MM.1S (cell line): ENCODE data around the gene ZFHX3.

Experiments used
- DNase-seq: peaks from one replicate; pipeline ENCODE4 v3.0.0-alpha.2; 2015
- H2AFZ ChIP-seq: fragments of 300-600 bp; sonication (generic); 2 replicates; pipeline ENCODE4 v1.6.0; 2016; ENCODE audit warnings: antibody characterized with exemption, low read length
- H3F3A ChIP-seq: fragments of 300-600 bp; sonication (generic); 2 replicates; pipeline ENCODE4 v1.6.1; 2016; ENCODE audit warnings: mild to moderate bottlenecking, antibody characterized with exemption, low read length, moderate library complexity, mixed read lengths; ENCODE audit not compliant: insufficient read depth
- H3K27ac ChIP-seq: fragments of 300-600 bp; sonication (generic); 2 replicates; pipeline ENCODE4 v1.5.1; 2016; ENCODE audit warnings: mild to moderate bottlenecking, low read length
- H3K27me3 ChIP-seq: fragments of 300-600 bp; sonication (generic); replicated peaks from 2 replicates; pipeline ENCODE4 v1.6.0; 2016; ENCODE audit warnings: low read length; ENCODE audit not compliant: insufficient read depth
- H3K36me3 ChIP-seq: fragments of 300-600 bp; sonication (generic); replicated peaks from 2 replicates; pipeline ENCODE4 v1.6.1; 2016; ENCODE audit warnings: mild to moderate bottlenecking, low read length, mixed read lengths; ENCODE audit not compliant: insufficient read depth
- H3K4me1 ChIP-seq: fragments of 300-600 bp; sonication (generic); 2 replicates; pipeline ENCODE4 v1.6.1; 2016; ENCODE audit warnings: low read length, mixed read lengths
- H3K4me2 ChIP-seq: fragments of 300-600 bp; sonication (generic); 2 replicates; pipeline ENCODE4 v1.6.0; 2016; ENCODE audit warnings: low read depth, low read length
- H3K4me3 ChIP-seq: fragments of 300-600 bp; sonication (generic); 2 replicates; pipeline ENCODE4 v1.5.1; 2016; ENCODE audit warnings: low read length, mixed read lengths
- H3K79me2 ChIP-seq: fragments of 300-600 bp; sonication (generic); 2 replicates; pipeline ENCODE4 v1.6.1; 2016; ENCODE audit warnings: mixed run types, low read length, mixed read lengths
- H3K9ac ChIP-seq: fragments of 300-600 bp; sonication (generic); 2 replicates; pipeline ENCODE4 v1.6.1; 2016; ENCODE audit warnings: low read length, mixed read lengths
- H3K9me2 ChIP-seq: fragments of 300-600 bp; sonication (generic); replicated peaks from 2 replicates; pipeline ENCODE4 v1.6.1; 2016; ENCODE audit warnings: mild to moderate bottlenecking, low read length, mixed read lengths; ENCODE audit not compliant: insufficient read depth
- H3K9me3 ChIP-seq: fragments of 300-600 bp; sonication (generic); replicated peaks from 2 replicates; pipeline ENCODE4 v1.6.1; 2016; ENCODE audit warnings: mild to moderate bottlenecking, low read length, mixed read lengths; ENCODE audit not compliant: insufficient read depth
- H4K20me1 ChIP-seq: fragments of 300-600 bp; sonication (generic); 2 replicates; pipeline ENCODE4 v1.6.1; 2016; ENCODE audit warnings: mild to moderate bottlenecking, low read length, moderate library complexity, mixed read lengths; ENCODE audit not compliant: insufficient read depth
- EZH2 ChIP-seq: fragments of 300-600 bp; sonication (generic); optimal IDR thresholded peaks from 2 replicates; pipeline ENCODE3; 2017; ENCODE audit warnings: low read depth, mild to moderate bottlenecking, antibody characterized with exemption, low read length, mixed read lengths
- EZH2phosphoT487 ChIP-seq: fragments of 300-600 bp; sonication (generic); IDR thresholded peaks from 2 replicates; pipeline ENCODE4 v1.6.1; 2018; ENCODE audit warnings: antibody characterized with exemption, low read length
- TF ChIP-seq, protein P1 (sequence below): fragments of 300-600 bp; sonication (generic); IDR thresholded peaks from 2 replicates; pipeline ENCODE4 v1.5.1; 2016; ENCODE audit warnings: antibody characterized with exemption, low read length, mixed read lengths

Gene ZFHX3

DNA sequence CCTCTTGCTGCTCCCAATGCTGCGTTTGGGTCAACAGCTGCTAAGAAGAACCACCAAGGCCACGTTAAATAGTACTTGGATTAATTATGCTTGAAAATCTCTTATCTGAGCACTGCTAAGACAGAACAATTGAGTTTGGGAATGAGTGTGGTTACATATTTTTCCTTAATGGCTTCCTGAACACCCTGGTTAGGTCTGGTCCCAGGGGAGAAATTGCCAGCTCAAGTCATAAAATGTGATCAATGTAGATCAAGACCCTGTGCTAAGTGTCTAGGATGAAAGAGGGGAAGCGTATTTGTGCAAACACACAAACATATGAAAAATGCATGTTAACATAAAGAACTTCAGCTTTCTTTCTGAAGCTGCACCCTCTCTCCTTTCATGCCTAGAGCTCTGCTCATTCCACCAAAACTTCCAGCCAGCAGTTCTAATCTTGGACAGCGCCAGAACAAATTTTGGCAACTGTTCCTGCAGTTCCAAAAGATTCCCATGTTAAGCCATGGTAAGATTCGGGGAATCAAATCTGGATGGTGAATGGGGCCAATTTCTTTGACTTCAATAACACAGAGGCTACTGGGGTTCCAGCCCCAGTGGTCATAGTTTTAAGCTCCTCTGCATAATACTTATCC lies 72.0 kb downstream of the ZFHX3 start:
- Histone ChIP-seq H2AFZ (no peak overlapping the region), H3K79me2 (no peaks in the 10 kb centered on the region), H3K27me3 (no peaks in the 10 kb centered on the region), H3K9ac (no peak overlapping the region), H3K4me1 (no peaks in the 10 kb centered on the region), H4K20me1 (no peaks in the 10 kb centered on the region), H3F3A (no peaks in the 10 kb centered on the region), H3K9me2 (no peaks in the 10 kb centered on the region), H3K4me3 (no peak overlapping the region), H3K4me2 (no peak overlapping the region), H3K27ac (no peak overlapping the region), H3K9me3 (no peaks in the 10 kb centered on the region), H3K36me3 (no peaks in the 10 kb centered on the region)
- TF ChIP-seq EZH2, result no peak
- no peak for TF ChIP-seq EZH2phosphoT487
- TF ChIP-seq, protein P1, sequence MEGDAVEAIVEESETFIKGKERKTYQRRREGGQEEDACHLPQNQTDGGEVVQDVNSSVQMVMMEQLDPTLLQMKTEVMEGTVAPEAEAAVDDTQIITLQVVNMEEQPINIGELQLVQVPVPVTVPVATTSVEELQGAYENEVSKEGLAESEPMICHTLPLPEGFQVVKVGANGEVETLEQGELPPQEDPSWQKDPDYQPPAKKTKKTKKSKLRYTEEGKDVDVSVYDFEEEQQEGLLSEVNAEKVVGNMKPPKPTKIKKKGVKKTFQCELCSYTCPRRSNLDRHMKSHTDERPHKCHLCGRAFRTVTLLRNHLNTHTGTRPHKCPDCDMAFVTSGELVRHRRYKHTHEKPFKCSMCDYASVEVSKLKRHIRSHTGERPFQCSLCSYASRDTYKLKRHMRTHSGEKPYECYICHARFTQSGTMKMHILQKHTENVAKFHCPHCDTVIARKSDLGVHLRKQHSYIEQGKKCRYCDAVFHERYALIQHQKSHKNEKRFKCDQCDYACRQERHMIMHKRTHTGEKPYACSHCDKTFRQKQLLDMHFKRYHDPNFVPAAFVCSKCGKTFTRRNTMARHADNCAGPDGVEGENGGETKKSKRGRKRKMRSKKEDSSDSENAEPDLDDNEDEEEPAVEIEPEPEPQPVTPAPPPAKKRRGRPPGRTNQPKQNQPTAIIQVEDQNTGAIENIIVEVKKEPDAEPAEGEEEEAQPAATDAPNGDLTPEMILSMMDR, result no peak
- no peak for DNase-seq

DNA sequence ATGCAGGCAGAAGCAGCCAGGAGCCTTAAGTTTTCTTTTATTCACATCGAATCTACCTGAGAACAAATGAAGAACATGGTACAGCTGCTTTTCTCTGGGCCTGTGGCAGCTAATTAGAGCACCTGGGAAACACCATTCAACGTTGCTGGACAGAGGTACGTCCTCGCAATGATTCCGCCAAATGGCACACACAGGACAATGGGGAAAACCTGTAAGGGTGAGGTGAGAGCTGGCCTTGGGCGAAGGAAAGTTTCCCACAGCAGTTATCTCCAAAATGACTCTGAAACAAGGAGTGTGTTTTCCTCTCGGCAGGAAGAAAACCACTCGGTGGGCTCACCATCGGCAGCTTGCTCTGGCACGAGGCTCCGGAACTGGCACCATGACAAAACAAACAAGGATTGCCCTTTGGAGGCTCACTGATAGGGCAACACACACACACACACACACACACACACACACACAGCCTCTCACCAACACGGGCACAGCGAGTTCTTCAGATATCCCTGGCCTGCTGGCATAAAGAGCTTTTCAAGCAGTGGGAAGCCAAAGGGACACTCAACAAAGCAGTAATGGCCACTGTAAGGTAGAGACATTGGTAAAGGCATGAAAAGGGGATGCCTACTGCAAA lies 73.7 kb downstream of the ZFHX3 start:
- TF ChIP-seq EZH2phosphoT487 (no peak), EZH2 (no peak)
- TF ChIP-seq, protein P1, result no peak
- Histone ChIP-seq H4K20me1 (no peaks in the 10 kb centered on the region), H3K79me2 (no peaks in the 10 kb centered on the region), H3K9me3 (no peaks in the 10 kb centered on the region), H3K27me3 (no peaks in the 10 kb centered on the region), H3K9me2 (no peaks in the 10 kb centered on the region), H3F3A (no peaks in the 10 kb centered on the region), H3K9ac (no peak overlapping the region), H3K4me2 (no peak overlapping the region), H3K27ac (no peak overlapping the region), H3K36me3 (no peaks in the 10 kb centered on the region), H3K4me3 (no peak overlapping the region), H2AFZ (no peak overlapping the region), H3K4me1 (no peaks in the 10 kb centered on the region)
- DNase-seq, result no peak

DNA sequence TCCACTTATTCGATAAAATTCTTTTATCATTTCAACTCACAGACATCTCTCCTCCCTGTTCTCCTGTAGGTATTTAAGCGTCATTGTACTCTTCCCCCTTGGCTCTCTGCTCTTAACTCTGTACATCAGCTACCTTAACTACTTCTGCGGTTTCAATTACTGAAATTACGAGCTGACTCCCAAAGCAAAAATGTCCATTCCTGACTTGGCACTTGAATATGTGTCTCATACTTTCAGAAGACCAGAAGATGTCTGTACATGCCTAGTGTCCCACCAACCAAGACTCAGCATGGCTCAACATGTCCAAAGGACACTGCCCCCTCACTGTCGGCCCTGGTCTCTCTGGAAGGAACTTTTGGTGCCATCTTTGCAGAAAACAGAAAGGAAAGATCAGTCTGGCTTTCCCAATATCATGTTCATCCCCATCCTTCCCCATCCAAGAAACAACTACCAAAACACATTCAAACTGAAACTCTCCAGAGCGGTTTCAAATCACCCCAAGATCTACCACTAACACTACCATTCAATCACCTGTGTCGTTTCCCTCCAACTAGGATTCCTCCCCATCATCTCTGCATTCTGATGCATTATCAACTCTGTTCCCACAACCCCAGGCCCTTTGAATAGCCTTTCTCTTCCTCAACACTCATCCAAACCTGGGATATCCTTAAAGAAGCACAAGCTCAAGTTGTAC lies 74.9 kb downstream of the ZFHX3 start:
- Histone ChIP-seq H3K9ac (no peak overlapping the region), H2AFZ (no peak overlapping the region), H3K79me2 (no peaks in the 10 kb centered on the region), H3K27me3 (no peaks in the 10 kb centered on the region), H3K36me3 (no peaks in the 10 kb centered on the region), H4K20me1 (no peaks in the 10 kb centered on the region), H3F3A (no peaks in the 10 kb centered on the region), H3K4me2 (no peak overlapping the region), H3K4me3 (no peak overlapping the region), H3K4me1 (no peaks in the 10 kb centered on the region), H3K9me2 (no peaks in the 10 kb centered on the region), H3K9me3 (no peaks in the 10 kb centered on the region), H3K27ac (no peak overlapping the region)
- TF ChIP-seq EZH2phosphoT487, result no peak
- no peak for TF ChIP-seq EZH2
- TF ChIP-seq, protein P1, result no peak
- DNase-seq, result no peak
